Measurements from ENCODE around the gene GTF2H2C_2.
"Not testable (repeated sequence)": the region's sequence is repeated elsewhere in the genome, so short reads cannot be mapped to it uniquely, and the experiment has no call there.

Gene GTF2H2C_2

DNA sequence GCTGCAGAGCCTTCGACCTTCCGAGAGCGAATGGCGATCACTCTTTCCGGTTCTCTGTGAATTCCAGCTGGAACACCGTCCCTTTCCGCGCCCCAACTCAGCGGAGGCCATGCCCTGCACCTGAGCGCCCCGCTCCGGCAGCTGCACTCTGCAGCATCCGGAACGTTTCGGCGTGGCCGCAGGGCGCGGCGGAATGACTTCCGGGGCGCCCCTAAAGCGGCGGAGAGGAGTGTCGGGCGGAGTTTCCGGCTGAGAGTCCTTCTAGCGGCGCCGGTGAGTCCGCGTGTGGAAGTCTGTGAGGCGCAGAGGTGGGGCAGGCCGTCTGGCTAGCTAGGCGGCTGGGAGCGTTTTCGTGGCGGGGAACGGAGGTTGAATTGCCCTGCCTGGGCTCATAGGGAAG is at the start of gene GTF2H2C_2:
Gene GTF2H2C_2, plus strand, starts transcription at position 252 of the 400 bp plus-strand sequence.
- not testable (repeated sequence) for DNase-seq (ENCODE audit: low read depth); H3K4me3 ChIP-seq (ENCODE audit: control insufficient read depth, low read depth, low read length)

DNA sequence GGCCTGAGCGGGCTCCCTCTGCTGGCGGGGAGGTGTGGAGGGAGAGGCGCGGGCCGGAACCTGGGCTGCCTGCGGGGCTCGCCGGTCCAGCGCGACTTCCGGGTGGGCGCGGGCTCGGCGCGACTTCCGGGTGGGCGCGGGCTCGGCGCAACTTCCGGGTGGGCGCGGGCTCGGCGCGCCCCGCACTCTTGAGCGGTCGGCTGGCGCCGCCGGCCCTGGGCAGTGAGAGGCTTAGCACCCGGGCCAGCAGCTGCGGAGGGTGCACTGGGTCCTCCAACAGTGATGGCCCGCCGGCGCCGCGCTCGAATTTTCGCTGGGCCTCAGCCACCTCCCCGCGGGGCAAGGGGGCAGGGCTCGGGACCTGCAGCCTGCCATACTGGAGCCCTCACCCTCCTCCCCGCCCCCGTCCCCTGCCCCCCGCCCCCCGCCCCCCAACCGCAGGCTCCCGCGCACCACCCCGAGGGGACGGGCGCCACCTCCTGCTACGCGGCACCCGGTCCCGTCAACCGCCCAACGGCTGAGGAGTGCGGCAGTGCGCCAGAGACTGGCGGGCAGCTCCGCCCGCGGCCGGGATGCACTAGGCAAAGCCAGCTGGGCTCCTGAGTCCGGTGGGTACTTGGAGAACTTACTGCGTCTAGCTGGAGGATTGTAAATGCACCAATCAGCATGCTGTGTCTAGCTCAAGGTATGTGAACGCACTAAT is 14.0 kb upstream of the GTF2H2C_2 start:
- not testable (repeated sequence) for DNase-seq (ENCODE audit: low read depth)
- H3K4me3 ChIP-seq (ENCODE audit: control insufficient read depth, low read depth, low read length) = peak overlapping the region; percentile 24

DNA sequence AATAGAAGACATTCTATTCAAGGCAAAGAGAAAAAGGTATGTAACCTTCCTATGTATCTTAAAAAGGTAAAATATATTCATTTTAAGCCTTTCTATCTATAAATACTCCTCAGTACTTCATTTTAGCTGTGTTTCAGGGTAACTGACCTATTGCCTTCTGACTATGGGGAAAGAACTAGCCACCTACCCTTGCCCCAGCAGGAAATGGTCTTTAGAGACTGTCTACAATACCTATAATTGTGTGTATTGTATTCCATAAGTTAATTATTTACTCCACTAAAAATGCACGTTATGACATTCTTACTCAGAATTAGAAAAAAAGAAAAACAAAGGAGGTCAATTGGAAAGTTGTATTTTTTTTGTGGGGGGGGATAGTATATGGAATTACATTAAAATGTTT is 6.2 kb downstream of the GTF2H2C_2 start:
- not testable (repeated sequence) for H3K4me3 ChIP-seq (ENCODE audit: control insufficient read depth, low read depth, low read length); DNase-seq (ENCODE audit: low read depth)

DNA sequence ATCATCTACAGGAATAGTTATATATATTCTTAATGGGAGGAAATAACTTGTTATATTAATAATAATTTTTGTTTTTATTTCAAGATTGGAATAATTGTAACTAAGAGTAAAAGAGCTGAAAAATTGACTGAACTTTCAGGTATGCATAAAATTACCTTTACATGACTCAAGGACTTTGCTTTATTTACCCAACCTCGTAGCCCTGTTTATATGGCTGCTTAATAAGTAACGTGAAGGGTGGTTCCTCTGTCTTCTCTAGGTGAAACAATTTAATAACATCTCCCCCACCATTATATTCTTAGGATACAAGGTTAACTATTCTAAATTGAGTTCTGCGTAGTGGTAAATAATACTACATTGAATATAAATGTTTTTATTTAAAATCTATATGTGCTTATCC is 8.0 kb downstream of the GTF2H2C_2 start:
- not testable (repeated sequence) for H3K4me3 ChIP-seq (ENCODE audit: control insufficient read depth, low read depth, low read length); DNase-seq (ENCODE audit: low read depth)

DNA sequence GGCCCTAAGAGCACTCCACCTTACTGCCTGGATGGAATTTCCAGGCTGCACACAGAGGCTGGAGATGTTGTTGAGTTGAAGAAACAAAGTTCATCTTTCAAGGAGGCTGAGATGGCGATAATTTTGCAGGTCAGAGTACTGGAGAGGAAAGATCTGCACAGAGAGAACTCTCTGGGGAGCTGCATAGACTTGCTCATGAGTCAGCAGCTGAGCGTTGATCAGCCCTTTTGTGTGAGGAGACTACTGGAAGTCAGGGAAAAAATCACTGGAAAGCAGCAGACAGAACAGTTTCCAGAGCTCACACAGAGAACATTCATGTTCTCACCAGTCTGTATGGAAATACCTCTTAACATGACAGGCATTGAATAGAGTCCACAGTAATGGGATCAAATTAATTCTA is 23.4 kb downstream of the GTF2H2C_2 start:
- H3K4me3 ChIP-seq (ENCODE audit: control insufficient read depth, low read depth, low read length); DNase-seq (ENCODE audit: low read depth): not testable (repeated sequence)

DNA sequence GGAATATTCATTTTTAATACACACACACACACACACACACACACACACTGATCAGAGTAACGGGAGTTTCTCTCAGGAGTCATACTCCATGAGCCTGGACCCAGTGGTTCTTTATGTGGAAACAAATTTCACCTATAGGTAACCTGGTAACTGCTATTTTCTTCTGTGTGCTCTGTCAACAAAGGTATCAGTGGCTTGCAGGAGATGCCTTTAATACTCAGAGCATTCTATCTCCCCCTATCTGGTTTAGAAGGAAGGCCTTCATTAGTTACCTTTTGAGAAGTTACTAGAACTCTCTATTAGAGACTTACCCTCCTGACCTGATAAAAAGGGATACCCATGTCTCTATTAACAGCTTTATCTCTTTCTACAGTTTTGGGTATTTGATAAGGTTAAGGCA is 34.4 kb downstream of the GTF2H2C_2 start:
- not testable (repeated sequence) for DNase-seq (ENCODE audit: low read depth); H3K4me3 ChIP-seq (ENCODE audit: control insufficient read depth, low read depth, low read length)

DNA sequence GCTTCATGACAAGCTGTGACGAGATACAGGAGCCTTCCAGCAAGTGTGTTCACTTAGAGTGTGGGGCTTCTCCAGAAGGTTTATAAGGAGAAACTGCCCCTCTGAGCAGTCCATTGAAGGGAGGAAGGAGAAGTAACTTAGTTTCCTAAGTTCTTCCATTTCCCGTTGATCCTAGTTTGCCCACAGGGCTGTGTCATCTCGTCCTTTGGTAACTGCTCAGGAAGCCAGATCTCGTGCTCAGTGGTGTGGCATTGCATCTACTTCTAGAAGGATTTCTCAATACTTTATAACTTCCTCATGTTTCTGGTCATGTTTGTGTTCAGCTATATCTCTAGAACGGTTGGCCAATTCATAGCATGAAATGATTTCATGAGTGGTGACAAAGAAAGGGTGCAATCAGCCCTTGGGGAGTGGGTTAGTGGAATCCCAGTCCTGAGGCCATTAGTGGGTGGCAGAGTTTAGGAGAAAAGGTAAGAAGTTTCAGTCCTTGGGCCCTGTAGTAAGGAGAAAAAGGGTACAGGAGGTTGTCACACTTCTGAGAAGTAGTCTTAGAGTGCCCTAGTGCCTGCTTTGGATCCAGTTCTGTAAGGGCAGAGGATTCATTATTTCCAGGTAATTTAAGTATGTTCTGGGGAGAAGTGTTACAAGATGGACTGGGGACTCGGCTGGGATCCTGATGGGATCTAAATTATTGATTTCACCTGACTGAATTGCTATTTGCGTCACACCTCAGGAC is 36.2 kb downstream of the GTF2H2C_2 start:
- not testable (repeated sequence) for DNase-seq (ENCODE audit: low read depth)

DNA sequence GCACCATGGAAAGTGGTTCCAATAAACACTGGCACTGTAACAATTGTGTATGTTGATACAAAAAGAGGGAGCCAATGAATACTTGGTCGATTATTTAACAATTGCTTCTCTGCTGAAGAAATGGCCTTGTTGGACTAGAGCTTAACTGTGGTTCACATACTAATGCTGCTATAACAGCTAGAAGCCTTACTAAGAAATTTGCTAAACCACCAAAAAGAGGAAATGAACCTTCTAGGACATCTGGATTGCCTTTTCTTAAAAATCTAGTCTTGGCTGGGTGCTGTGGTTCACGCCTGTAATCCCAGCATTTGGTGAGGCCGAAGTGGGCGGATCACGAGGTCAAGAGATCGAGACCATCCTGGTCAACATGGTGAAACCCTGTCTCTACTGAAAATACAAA is 41.9 kb downstream of the GTF2H2C_2 start:
- not testable (repeated sequence) for H3K4me3 ChIP-seq (ENCODE audit: control insufficient read depth, low read depth, low read length); DNase-seq (ENCODE audit: low read depth)

More for the DNA sequence above, 36.2 kb downstream of the GTF2H2C_2 start:
- H3K4me3 ChIP-seq (ENCODE audit: control insufficient read depth, low read depth, low read length) = not testable (repeated sequence)

DNA sequence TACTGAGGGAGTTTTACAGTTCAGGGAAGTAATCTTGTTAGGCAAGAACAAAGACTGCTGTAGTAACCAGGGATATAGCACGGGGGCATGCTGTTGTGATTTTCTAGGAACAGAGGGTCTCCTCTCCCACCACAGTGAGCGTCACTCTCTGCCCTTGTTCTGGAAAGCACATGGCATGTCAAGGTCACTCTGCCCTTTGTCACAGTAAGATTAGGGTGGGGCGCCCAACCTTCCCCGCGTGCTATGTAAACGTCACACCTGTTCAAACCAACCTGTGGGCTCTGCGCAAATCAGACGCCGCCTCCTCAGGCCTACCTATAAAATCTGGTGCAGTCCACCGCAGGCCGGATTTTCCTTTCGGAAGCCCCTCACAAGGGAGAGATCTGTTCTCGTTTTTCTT is 44.0 kb downstream of the GTF2H2C_2 start:
- DNase-seq (ENCODE audit: low read depth); H3K4me3 ChIP-seq (ENCODE audit: control insufficient read depth, low read depth, low read length): not testable (repeated sequence)

DNA sequence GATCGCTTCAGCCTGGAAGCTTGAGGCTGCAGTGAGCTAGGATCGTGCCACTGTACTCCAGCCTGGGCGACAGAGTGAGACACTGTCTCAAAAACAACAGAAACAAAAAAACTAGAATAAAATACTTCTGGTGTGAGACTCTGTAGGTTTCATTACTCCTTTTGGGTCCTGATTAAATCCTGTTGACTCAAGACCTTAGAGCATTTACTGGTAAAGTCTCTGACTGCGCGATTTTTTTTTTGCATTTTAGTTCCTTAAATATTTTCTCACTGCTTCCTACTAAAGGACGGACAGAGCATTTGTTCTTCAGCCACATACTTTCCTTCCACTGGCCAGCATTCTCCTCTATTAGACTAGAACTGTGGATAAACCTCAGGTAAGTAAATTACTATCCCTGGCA is 46.8 kb downstream of the GTF2H2C_2 start:
- DNase-seq (ENCODE audit: low read depth); H3K4me3 ChIP-seq (ENCODE audit: control insufficient read depth, low read depth, low read length): not testable (repeated sequence)

DNA sequence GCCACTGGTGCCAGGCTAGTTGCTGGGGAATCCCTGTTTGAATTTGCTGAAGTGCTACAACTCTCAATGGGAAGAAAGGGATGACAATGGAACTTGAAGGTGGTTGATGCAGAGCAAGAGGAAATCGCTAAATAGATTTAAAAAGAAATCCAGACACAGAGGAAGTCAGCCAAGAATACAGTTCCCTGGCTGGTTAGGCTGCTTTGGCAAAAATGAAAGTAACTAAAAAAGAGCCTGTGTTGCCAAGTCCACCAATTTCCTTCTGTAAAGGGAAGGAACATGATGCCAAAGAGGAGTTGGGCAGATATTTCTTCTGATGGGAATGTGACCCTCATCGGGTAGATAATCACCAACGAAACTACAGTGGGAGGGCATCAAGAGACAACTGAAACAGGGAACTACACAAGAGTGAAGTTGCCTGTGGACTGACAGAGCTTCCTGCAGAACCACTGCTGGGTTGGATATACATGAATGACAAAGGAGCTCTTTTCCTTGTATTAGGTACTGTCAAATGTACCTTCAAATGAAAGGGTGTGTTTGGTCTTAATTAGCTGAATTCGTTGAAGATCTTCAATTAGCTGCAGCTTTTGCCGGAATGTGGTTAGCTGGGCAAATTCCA is 49.0 kb downstream of the GTF2H2C_2 start:
- H3K4me3 ChIP-seq (ENCODE audit: control insufficient read depth, low read depth, low read length); DNase-seq (ENCODE audit: low read depth): not testable (repeated sequence)

DNA sequence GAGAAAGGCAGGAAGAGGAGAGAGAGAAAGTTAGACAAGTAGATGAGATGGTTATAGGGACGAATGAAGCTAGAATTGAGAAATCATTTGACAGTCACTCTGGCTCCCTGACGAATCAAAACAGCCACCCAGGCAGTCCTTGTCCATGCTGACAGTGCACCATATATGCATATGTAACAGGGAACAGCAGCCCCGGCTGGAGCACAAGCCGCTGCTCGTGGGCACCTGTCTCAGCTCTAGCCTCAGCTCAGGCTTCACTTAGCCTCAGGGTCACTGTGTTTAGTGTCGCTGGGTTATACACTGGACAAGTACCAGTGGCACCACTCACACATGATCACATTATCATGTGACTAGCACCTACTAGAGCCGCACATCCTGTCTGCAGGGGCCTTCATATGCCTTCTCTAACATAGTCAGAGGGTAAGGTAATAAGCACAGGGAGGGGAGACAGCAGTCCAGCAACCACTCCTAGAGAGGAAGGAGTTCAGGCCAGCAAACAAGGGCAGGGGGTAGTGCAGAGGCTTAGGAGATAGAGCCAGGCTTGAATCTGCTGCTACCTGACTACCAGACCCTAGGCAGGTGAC is 54.9 kb downstream of the GTF2H2C_2 start:
- H3K4me3 ChIP-seq (ENCODE audit: control insufficient read depth, low read depth, low read length); DNase-seq (ENCODE audit: low read depth): not testable (repeated sequence)
